Measurements from ENCODE around the gene NRDC.

DNA sequence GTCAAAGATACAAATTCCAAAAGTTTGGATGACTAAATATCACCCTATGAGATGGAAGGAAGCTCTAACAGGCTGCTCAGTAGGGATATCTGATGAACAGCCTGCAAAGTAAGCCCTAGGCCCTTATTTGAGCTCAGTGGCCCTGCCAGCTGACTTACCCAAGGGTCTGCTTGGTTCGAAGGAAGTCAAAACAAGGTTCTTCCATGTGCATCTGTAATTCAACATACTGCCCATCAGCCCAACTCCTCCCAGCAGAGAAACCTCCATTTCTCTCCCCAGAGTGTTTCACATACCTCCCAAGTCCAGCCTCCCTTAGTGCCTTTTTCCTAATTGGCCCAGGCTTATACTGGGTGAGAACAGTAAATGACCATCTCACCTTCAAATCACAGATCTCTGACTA lies 86.6 kb downstream of the NRDC start:
- TF ChIP-seq POLR2AphosphoS5 (IDR thresholded peaks at IDR 0.05; ENCODE audit: control insufficient read depth, insufficient read depth, low read depth, low read length) (no peak; the same call in 1 of the 2 replicates), SMC3 (conservative IDR thresholded peaks at IDR 0.05; ENCODE audit: insufficient read depth, low read depth, low read length) (no peak), HINFP (tag; conservative IDR thresholded peaks at IDR 0.05; ENCODE audit: low read depth) (no peak), MAZ (CRISPR knock-in tag; conservative IDR thresholded peaks at IDR 0.05 in 1 of 2, IDR thresholded peaks at IDR 0.05 in 1 of 2) (no peak), E2F5 (CRISPR knock-in tag; IDR thresholded peaks at IDR 0.05) (no peak), L3MBTL2 (IDR thresholded peaks at IDR 0.05) (no peak), SNIP1 (IDR thresholded peaks at IDR 0.05; ENCODE audit: low read depth) (no peak), KLF1 (tag; IDR thresholded peaks at IDR 0.05) (no peak), ZNF24 (IDR thresholded peaks at IDR 0.05) (no peak)
- TF ChIP-seq, protein P1, sequence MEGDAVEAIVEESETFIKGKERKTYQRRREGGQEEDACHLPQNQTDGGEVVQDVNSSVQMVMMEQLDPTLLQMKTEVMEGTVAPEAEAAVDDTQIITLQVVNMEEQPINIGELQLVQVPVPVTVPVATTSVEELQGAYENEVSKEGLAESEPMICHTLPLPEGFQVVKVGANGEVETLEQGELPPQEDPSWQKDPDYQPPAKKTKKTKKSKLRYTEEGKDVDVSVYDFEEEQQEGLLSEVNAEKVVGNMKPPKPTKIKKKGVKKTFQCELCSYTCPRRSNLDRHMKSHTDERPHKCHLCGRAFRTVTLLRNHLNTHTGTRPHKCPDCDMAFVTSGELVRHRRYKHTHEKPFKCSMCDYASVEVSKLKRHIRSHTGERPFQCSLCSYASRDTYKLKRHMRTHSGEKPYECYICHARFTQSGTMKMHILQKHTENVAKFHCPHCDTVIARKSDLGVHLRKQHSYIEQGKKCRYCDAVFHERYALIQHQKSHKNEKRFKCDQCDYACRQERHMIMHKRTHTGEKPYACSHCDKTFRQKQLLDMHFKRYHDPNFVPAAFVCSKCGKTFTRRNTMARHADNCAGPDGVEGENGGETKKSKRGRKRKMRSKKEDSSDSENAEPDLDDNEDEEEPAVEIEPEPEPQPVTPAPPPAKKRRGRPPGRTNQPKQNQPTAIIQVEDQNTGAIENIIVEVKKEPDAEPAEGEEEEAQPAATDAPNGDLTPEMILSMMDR (IDR thresholded peaks at IDR 0.05 in 2 of 3, conservative IDR thresholded peaks at IDR 0.05 in 1 of 3; ENCODE audit: insufficient read depth in 2 of 3, low read depth in 1 of 3, low read length in 3 of 3) = no peak
- TF ChIP-seq, protein P2, sequence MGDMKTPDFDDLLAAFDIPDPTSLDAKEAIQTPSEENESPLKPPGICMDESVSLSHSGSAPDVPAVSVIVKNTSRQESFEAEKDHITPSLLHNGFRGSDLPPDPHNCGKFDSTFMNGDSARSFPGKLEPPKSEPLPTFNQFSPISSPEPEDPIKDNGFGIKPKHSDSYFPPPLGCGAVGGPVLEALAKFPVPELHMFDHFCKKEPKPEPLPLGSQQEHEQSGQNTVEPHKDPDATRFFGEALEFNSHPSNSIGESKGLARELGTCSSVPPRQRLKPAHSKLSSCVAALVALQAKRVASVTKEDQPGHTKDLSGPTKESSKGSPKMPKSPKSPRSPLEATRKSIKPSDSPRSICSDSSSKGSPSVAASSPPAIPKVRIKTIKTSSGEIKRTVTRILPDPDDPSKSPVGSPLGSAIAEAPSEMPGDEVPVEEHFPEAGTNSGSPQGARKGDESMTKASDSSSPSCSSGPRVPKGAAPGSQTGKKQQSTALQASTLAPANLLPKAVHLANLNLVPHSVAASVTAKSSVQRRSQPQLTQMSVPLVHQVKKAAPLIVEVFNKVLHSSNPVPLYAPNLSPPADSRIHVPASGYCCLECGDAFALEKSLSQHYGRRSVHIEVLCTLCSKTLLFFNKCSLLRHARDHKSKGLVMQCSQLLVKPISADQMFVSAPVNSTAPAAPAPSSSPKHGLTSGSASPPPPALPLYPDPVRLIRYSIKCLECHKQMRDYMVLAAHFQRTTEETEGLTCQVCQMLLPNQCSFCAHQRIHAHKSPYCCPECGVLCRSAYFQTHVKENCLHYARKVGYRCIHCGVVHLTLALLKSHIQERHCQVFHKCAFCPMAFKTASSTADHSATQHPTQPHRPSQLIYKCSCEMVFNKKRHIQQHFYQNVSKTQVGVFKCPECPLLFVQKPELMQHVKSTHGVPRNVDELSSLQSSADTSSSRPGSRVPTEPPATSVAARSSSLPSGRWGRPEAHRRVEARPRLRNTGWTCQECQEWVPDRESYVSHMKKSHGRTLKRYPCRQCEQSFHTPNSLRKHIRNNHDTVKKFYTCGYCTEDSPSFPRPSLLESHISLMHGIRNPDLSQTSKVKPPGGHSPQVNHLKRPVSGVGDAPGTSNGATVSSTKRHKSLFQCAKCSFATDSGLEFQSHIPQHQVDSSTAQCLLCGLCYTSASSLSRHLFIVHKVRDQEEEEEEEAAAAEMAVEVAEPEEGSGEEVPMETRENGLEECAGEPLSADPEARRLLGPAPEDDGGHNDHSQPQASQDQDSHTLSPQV (IDR thresholded peaks at IDR 0.05) = no peak
